Measurements from ENCODE around the gene RAET1G.

DNA sequence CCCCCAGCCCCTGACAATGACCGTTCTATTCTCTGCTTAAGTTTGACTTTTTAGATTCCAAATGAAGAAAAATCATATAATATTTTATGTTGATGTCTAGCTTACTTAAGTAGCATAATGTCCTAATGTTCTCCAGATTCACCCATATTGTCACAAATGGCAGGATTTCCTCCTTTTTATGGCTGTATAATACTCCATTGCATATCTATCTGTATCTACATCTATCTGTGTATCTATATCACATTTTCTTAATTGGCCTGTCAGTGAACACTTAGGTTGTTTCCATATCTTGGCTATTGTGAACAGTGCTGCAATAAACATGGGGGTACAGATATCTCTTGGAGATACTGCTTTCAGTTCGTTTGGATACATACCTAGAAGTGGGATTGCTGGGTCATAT lies 51.7 kb downstream of the RAET1G start:
- TF ChIP-seq, protein P1, sequence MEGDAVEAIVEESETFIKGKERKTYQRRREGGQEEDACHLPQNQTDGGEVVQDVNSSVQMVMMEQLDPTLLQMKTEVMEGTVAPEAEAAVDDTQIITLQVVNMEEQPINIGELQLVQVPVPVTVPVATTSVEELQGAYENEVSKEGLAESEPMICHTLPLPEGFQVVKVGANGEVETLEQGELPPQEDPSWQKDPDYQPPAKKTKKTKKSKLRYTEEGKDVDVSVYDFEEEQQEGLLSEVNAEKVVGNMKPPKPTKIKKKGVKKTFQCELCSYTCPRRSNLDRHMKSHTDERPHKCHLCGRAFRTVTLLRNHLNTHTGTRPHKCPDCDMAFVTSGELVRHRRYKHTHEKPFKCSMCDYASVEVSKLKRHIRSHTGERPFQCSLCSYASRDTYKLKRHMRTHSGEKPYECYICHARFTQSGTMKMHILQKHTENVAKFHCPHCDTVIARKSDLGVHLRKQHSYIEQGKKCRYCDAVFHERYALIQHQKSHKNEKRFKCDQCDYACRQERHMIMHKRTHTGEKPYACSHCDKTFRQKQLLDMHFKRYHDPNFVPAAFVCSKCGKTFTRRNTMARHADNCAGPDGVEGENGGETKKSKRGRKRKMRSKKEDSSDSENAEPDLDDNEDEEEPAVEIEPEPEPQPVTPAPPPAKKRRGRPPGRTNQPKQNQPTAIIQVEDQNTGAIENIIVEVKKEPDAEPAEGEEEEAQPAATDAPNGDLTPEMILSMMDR (IDR thresholded peaks at IDR 0.05) = no peak
- TF ChIP-seq POLR2A (IDR thresholded peaks at IDR 0.05) (no peak), EP300 (IDR thresholded peaks at IDR 0.05) (no peak)

All from tibial nerve (tissue), 4 donors.